ENCODE data around the gene ABI3BP.

Gene ABI3BP

GRCh38 chr3:100813828-100814227, 179.4 kb downstream of the ABI3BP start:
- no peak for DNase-seq

DNA sequence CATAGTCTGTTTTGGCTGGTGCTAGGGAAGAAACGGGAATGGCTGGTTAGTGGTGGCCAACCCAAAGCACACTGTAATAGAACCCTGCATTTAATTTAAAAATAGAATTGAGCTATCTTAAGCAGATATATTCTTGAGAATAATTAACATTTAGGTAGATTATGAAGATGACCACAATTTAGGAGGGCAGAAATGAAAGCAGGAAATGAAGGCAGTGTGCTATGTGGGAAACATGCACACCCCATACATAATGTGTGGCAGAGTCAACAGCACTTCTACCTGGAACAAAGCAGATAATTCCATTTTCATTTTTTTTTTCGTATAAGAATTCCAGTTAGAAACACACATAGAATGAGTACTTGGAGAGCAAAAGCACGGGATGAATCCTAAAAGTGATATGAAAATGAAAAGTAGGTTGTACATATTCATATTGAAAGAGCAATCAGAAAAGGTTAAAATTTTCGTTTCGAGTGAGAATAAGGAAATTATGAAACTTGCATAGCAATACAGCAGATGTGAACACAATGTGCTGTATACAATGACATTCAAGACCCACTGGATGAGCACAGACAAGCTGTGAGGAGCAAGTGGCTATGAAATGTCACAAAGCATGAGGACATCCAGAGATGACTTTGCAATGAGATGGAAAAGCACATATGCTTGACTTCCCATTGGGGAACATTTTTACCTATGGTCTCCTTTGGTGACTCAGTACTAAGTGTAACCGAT, 181.3 kb downstream of the ABI3BP start:
- DNase-seq = no peak

GRCh38 chr3:100810671-100811070, 182.6 kb downstream of the ABI3BP start:
- DNase-seq = no peak

- no peak for DNase-seq
Measured at GRCh38 chr3:100804631-100805030, 188.6 kb downstream of the ABI3BP start.

- no peak for DNase-seq
Measured at GRCh38 chr3:100803711-100804110, 189.5 kb downstream of the ABI3BP start.

DNA sequence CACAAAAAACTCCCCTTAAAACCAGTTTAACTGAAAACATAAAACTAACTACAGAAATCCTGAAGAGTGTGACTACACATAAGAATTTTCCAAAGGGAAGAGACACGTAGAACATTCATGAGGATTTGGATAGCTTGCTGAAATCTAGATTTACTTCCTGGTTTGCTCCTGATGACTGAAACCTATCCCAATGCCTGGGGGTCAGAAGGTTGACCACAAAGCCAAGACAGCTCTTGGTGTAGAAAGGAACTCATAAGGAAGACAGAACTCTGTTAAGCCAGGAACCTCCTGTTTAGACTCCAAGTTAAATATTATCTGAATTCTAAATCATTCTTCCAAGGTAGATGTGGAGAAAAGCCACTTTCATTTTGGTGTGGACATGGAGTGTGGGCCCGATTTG, 191.1 kb downstream of the ABI3BP start:
- no peak for DNase-seq

GRCh38 chr3:100798012-100798411, 195.2 kb downstream of the ABI3BP start:
- DNase-seq = no peak

DNA sequence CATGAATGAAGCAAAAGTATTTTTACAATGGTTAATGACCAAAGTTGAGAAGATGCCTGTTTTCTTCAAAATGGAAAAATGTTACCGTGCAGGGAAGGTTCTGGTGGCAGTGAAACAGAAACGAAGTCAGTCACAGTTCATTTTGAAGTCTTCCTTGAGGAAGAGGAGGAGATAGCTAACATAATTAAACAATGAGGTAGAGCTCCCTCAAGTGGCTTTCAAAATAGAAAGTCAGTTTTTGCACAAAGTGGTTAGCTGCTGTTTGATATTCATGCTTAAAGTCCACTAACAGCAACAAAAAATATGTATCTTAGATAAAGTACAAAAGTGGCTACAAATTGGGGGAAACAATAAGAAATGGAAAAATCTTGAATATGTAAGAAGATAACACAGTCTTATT, 196.7 kb downstream of the ABI3BP start:
- no peak for DNase-seq

- DNase-seq = no peak
Measured at GRCh38 chr3:100789579-100789978, 203.6 kb downstream of the ABI3BP start.

GRCh38 chr3:100783619-100784018, 209.6 kb downstream of the ABI3BP start:
- no peak for DNase-seq

- DNase-seq = no peak
Measured at GRCh38 chr3:100782906-100783305, 210.3 kb downstream of the ABI3BP start.

GRCh38 chr3:100782348-100782747, 210.9 kb downstream of the ABI3BP start:
- no peak for DNase-seq

DNA sequence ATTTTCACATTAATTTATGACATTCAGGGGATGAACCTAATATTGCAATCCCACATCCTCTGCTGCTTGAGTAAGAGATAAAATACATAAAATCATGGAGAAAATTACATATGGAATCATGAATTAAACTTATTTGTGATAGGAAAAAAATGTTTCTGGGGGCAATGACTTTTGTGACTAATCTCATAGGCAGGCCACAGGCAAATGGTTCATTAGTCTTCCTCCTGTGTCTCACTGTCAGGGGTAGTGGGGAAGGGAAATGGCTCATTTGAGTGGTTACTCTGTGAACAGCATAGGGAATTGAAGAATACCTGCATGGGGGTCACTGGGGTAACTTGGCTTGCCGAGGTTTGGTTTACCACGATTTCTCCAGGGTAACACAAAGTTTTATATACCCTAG, 211.9 kb downstream of the ABI3BP start:
- no peak for DNase-seq

DNA sequence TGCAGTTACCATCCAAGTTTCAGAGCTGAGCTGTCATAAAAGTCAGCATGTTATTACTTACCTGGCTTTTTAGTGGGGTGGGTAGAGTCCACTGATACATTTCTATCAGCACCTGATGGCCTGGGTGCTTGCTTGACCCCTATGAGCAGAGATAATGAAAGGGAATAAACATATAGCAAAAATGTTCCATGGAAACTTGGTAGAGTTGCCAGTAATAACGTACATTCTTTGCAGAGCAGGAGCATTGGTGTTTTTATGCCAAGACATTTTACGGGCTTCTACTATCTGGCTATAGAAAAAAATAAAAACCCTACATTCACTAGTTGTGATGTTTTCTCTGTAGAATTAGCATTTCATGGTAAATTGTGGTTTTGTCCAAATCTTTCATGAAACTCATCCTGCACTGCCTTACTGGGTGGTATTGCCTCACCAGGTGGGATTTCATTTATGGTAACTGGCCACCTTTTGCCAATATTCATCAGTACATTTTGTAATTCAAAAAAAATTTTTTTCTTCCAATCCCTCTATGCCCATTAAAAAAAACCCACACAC, 213.1 kb downstream of the ABI3BP start:
- DNase-seq = no peak

DNA sequence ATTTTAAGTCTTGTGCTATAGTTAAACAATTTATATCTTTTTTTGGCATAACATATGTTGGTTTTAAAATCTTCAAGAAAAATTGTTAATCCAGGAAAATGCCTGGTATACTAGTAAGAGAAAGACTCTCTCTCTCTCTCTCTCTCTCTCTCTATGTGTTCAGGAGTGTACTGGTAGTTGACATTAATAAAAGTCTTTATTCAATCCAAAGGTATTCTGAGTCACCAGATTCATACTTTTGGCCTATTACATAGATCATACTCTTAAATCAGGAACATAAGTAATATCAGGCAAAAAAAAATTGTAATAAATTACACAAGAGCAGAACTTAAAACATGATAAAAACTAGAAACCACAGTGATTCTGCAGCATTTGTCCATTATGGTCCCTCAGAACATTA, 213.7 kb downstream of the ABI3BP start:
- DNase-seq = no peak

- DNase-seq = no peak
Measured at GRCh38 chr3:100777271-100777670, 215.9 kb downstream of the ABI3BP start.

- DNase-seq = no peak
Measured at GRCh38 chr3:100776746-100777145, 216.5 kb downstream of the ABI3BP start.

GRCh38 chr3:100776097-100776729, 217.0 kb downstream of the ABI3BP start:
- DNase-seq = no peak

- no peak for DNase-seq
Measured at GRCh38 chr3:100775669-100776068, 217.6 kb downstream of the ABI3BP start.

DNA sequence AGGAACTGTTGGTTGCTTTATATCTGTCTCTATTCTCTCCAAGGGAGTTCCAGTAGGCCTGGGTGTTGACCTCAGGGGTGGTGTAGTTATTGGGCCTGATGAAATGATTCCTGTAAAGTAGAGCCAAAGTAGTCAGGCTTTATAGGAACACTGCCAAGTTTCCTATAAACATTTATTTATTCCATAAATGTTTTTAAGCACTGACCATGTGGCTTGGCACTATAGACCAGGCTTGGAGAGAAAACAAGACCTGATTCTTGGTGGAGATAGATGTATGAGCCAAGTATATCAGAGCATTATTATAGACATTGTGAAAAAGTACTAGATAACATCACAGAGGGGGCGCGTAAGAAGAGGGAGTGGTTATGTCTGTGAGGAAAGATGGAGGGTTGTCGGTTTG, 218.0 kb downstream of the ABI3BP start:
- DNase-seq = no peak

GRCh38 chr3:100769693-100770092, 223.5 kb downstream of the ABI3BP start:
- no peak for DNase-seq

GRCh38 chr3:100766069-100766468, 227.2 kb downstream of the ABI3BP start:
- DNase-seq = no peak

DNA sequence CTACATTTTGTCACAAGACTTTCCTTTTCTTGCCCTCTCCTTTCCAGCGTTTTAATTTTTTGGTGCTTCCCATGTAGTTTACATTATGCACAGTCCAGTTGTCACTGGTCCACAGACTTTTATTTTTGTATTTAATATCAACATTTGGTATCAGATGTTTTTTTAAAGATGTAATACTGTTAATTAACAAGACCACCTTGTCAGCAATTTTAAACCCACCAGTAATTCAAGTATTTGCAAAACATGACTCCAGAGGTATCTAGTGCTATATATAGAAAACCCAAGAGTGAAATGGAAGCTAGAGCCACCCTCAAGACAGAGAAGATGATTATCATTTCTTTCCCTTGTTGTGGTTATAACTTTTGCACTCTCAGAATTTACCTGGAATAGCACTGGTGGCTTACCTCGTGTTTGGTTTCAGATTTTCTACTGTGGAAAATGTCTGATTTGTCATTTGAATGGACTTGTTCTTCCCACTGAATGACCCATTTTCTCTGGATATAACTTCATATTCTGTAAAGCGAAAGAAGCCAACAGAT, 227.7 kb downstream of the ABI3BP start:
- DNase-seq = no peak

GRCh38 chr3:100761951-100762350, 231.3 kb downstream of the ABI3BP start:
- DNase-seq = no peak
